GM12801 (cell line): ENCODE data around the gene CD300LB.

ENCODE experiments used
- TF ChIP-seq, protein P1 (sequence below): IDR thresholded peaks from one replicate; pipeline ENCODE4 v1.5.1; 2011; ENCODE audit warnings: control low read depth; ENCODE audit not compliant: insufficient read length; ENCODE audit errors: extremely low read depth

CD300LB gene

DNA sequence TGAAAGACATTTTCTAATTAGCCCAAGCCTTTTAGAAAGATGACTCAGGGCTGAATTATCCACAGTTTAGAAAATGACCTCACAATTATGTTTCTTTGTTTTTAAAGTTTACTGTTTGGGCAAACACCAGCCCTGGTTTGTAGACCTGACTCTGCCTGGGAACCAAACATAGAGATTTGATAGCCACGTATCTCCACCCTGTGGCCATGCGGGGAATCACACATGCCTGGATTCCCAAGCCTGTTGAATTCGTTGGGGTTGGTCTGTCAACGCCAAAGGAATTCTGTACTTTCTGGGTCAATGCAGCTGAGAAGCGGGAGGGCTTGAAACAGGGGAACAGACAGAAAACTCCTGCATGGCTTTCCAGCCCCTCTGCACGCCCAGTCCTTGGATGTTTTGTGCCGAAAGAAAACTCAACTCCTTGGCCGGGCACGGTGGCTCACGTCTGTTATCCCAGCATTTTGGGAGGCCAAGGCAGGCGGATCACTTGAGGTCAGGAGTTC lies 37.9 kb downstream of the CD300LB start:
- TF ChIP-seq, protein P1, sequence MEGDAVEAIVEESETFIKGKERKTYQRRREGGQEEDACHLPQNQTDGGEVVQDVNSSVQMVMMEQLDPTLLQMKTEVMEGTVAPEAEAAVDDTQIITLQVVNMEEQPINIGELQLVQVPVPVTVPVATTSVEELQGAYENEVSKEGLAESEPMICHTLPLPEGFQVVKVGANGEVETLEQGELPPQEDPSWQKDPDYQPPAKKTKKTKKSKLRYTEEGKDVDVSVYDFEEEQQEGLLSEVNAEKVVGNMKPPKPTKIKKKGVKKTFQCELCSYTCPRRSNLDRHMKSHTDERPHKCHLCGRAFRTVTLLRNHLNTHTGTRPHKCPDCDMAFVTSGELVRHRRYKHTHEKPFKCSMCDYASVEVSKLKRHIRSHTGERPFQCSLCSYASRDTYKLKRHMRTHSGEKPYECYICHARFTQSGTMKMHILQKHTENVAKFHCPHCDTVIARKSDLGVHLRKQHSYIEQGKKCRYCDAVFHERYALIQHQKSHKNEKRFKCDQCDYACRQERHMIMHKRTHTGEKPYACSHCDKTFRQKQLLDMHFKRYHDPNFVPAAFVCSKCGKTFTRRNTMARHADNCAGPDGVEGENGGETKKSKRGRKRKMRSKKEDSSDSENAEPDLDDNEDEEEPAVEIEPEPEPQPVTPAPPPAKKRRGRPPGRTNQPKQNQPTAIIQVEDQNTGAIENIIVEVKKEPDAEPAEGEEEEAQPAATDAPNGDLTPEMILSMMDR: peak; percentile 36

DNA sequence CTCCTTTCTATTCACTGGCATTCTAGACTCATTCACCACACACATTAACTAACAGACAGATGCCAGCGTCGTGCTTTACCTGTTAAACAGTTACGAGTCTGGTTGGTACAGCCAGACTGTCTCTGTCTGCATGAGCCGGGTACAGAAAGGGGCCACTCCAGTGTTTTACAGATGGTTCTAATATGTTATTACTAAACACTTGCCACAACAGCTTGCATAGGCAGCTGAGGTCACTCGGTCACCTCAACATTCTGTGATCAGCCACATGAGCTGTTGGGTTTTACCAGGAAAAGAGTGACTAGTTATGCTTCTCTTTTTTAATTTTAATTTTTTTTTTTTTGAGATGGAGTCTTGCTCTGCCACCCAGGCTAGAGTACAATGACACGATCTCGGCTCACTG lies 39.6 kb downstream of the CD300LB start:
- TF ChIP-seq, protein P1: no peak

DNA sequence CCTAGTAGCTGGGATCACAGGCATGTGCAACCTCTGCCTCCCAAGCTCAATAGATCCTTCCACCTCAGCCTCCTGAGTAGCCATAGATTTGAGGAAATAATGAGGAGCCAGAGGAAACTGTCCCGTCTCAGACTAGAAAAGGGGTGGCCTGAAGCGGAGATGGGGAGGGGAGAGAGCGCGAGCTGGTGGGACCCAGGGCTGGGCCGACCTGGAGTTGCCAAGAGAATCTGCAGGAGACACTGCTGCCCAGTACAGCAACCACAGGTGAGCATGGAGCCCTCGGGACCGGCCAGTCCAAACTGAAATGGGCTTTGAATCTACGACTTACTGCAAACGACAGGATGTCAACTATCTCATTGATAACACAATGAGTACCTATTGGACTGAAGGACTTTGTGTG lies 40.6 kb downstream of the CD300LB start:
- TF ChIP-seq, protein P1: no peak

DNA sequence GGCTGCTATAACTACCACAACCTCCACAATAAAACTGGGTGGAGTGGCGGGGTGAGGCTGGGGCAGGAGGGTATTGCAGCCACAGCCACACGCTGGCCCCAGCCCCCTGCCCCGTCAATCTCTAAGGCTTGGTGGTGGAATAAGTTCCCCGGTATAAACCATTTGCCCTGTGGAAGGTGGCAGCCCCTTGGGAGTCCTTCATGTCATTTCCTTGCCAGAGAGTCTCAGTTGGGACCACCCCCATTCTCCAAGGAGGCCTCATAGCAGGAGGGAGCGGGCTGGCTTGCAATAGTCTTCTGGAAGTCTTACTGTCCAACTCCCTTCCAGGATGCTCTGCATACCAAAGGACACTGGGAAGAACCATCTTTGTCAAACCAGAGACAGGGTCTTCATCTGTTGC lies 45.4 kb downstream of the CD300LB start:
- TF ChIP-seq, protein P1: no peak

DNA sequence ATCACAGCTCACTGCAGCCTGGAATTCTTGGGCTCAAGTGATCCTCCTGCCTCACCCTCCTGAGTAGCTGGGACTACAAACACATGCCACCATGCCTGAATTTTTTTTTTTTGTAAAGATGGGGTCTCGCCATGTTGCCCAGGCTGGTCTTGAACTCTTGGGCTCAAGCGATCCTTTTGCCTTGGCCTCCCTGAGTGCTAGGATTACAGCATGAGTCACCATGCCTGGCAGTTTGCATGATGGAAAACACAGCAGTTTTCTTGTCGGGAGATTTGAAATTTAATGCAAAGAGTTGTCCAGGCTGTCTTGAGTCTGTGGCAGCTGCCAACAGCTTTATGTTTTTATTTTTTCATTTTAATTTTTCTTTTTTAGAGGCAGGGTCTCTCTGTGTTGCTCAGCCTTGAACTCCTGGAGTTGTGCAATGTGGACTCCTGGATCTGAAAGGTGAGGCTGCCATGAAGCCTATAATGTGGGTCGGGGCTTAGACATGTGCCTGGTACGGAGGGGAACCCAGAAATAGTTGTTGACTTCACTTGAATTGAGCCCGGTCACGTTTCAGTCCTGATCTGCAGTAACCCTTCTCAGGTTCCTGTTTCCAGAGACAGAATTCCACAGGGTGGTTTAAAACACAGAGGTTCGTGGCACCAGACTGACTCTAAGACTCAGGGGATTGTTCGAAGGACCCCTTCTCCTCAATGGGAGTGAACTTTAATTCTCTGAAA lies 46.1 kb downstream of the CD300LB start:
- TF ChIP-seq, protein P1: no peak

DNA sequence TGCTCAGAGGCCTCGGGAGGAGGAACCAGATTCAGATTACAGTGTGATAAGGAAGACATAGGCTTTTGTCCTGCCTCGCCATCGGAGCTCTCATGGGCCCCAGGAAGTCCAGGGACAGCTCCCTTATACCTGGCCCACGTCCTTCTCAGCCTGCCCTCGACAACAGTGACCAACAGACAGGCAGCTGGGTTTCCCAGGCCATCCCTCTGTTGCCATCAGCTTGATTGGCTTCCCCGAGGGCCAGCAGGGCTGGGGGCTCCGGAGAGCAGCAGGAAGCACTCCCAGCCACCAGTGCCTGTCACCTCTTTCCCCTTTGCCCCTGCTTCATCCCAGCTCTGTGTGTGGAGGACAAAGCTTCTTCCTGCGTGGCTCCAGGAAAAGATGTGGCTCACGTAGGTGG lies 47.2 kb downstream of the CD300LB start:
- TF ChIP-seq, protein P1: no peak

DNA sequence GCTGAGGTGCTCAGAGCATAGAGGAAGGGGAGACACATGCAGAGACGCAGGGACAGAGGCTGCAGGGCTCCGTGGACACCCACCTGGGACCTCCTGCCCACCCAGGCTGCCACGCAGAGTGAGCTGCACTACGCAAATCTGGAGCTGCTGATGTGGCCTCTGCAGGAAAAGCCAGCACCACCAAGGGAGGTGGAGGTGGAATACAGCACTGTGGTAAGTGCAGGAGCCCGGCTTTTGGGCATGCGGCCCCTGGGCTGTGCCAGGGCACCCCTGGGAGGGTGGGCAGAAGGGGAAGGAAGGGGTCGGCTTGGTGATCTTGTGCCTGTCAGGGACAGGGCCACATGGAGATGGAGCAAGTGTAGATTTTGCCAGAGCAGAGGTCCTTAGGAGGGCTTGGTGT lies 49.7 kb downstream of the CD300LB start:
- TF ChIP-seq, protein P1: no peak
